ENCODE measurements around the gene CMSS1. TPM values are rescaled to one million over a fixed set of nuclear protein-coding genes. Genes with fewer than 3 reads are reported as not detected.

Gene CMSS1
- total RNA-seq, 2 experiments from 2014 or later: 95.8 to 106 TPM

DNA sequence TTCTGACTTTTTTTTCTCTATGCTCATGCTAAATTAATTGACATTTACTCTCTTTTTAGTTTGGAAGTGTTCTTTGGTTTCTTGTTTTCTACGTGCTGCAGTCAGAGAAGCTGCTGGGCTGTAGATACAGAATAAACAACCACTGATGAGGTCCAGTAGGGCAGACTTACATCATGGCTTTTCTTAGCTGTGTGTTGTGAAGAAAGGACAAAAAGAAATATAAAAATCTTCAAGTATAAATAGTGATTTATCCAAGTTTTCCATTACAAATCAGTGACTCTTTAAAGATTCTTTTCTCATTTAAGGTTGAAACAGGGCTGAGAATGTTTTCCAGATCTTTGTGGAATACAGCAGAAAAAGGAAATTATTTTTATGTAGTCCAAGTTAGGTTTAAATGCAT is 122.2 kb downstream of the CMSS1 start:
- no peaks in the 10 kb centered on the region for H3K9me3 Mint-ChIP-seq
- DNase-seq: no peak
- H3K4me3 Mint-ChIP-seq: no peak overlapping the region
- H3K4me1 Mint-ChIP-seq (ENCODE audit: low read depth): peaks cover 18% of the 10 kb centered on the region
- H3K36me3 Mint-ChIP-seq (ENCODE audit: low read depth): peaks cover 2% of the 10 kb centered on the region
- intact Hi-C loops (cut with micrococcal nuclease): no loop called here
- CTCF ChIA-PET: no interaction called here
- H3K27me3 Mint-ChIP-seq (ENCODE audit: low read depth): no peaks in the 10 kb centered on the region
- H3K27ac Mint-ChIP-seq: no peak overlapping the region

DNA sequence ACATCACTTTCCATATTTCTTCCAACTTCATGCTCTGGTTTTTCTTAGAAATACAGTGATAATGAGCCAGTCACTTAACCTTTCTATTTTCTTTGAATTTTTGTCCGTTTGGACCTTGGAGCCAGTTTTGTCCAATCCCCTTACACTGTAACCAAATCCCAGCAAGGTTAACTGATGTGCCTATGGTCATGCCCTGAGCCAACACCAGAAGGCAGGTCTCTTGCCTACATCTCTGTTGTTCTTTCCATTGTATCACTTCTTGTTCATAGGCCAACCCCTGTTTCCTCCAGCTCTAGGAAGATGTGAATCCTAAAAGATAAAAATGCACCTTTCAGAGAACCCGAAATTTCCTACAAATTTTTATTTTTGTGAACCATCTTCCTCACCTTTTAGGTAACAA is 122.7 kb downstream of the CMSS1 start:
- no peaks in the 10 kb centered on the region for H3K27me3 Mint-ChIP-seq (ENCODE audit: low read depth)
- CTCF ChIA-PET: interaction anchor here (1.3 kb wide), 1 partner anchor 10 kb away, joined by 5 read pairs; no protein-coding TSS in a partner anchor

DNA sequence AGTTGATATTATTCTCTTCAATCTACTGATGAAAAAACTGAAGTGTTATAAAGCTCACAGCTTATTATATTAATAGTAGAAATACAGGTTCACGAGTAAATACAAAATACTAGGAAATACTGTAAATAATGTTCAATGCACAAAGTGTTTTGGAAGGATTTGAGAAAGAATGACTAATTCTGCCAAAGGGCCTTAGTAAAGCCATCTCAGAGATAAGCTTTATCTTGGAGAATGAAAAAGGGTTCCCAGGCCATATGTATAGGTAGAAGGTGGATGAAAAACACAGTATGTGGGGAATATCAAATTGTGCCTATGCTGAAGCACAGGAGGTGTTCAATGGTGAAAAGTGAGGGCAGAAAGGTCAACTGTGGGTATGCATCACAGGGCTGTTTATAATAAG is 123.5 kb downstream of the CMSS1 start:
- H3K4me3 Mint-ChIP-seq: no peak overlapping the region
- H3K27me3 Mint-ChIP-seq (ENCODE audit: low read depth): no peaks in the 10 kb centered on the region

More for the DNA sequence above, 122.7 kb downstream of the CMSS1 start:
- Mint-ChIP-seq H3K9me3 (no peaks in the 10 kb centered on the region), H3K4me1 (ENCODE audit: low read depth) (peaks cover 18% of the 10 kb centered on the region), H3K4me3 (no peak overlapping the region), H3K27ac (no peak overlapping the region), H3K36me3 (ENCODE audit: low read depth) (peaks cover 2% of the 10 kb centered on the region)
- DNase-seq: no peak
- intact Hi-C loops (cut with micrococcal nuclease): no loop called here

DNA sequence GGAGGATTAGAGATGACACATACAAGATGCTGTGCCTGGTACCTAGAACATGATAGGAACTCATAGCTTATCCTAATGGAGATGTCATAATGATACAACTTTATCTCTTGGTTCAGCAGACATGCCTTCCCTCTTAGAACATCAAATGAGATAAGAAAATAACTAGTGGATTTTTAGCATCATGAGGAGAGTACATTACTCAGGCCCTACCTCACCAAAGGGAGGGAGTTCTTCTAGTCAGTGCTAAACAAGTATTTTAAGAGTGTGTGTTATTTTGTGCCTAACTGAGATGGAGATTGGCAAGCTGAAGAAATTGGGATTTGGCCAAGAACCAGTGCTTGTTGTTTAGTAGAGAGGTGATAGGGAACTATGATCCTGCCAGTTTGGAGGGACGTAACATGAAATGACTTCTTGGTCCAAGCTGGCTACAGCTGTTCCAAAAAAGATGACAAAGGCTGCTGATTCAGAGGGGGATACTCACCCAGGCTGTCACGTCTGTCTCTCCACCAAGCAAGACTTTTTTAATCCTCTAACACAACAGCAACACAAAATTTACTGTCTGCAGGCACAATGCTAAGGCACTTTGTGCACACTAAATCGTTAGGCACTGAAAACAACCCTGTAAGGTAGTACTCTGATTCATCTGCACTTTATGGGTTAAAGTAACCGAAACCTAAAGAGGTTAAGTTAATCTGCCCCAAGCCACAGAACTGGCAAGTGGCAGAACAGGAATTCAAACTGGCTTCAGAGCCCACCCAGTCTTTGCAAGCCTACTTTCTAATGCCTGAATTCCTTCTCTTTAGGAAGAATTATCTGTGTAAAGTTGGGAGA is 126.5 kb downstream of the CMSS1 start:
- Mint-ChIP-seq H3K36me3 (ENCODE audit: low read depth) (peaks cover 2% of the 10 kb centered on the region), H3K27ac (no peak overlapping the region), H3K27me3 (ENCODE audit: low read depth) (no peaks in the 10 kb centered on the region), H3K9me3 (no peaks in the 10 kb centered on the region), H3K4me1 (ENCODE audit: low read depth) (peaks cover 2% of the 10 kb centered on the region), H3K4me3 (no peak overlapping the region)
- intact Hi-C loops (cut with micrococcal nuclease): no loop called here
- CTCF ChIA-PET: no interaction called here
- DNase-seq: no peak

More for the DNA sequence above, 123.5 kb downstream of the CMSS1 start:
- no peak for DNase-seq
- intact Hi-C loops (cut with micrococcal nuclease): no loop called here
- Mint-ChIP-seq H3K27ac (no peak overlapping the region), H3K9me3 (no peaks in the 10 kb centered on the region), H3K36me3 (ENCODE audit: low read depth) (peaks cover 2% of the 10 kb centered on the region), H3K4me1 (ENCODE audit: low read depth) (peaks cover 18% of the 10 kb centered on the region)
- CTCF ChIA-PET: interaction anchor here (1.3 kb wide), 1 partner anchor 10 kb away, joined by 5 read pairs; no protein-coding TSS in a partner anchor

DNA sequence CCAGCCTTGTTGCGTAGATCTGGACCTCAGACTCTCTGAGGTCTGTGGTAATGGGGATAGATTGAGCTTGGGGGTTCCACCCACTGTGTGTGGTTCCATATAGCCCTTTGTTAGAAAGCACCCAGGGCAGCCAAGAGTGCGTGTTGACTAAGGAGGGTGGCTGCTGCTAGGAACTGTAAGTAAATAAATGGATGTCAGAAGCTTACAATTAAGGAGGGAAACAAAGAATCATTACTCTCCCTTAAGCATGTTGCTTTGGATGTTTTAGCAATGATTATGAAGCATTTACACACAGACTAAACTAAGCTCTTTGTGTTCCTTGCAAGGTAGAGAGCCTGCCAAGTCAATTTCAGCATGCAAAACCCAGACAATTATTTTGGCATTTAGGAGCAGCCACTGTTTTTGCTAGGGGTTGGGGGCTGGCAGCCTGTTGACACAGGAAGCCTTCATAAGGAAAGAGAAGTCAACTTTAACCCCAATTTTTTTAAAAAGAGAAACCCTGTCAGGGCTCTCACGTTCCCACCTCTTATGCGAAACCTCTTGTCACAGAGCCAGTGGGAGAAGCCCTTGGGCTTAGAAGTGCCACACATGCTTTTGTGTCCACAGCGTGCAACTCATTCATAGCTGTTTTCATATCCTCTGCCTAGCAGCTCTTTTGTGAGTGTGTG is 127.8 kb downstream of the CMSS1 start:
- no peaks in the 10 kb centered on the region for H3K4me1 Mint-ChIP-seq (ENCODE audit: low read depth)
- no peaks in the 10 kb centered on the region for H3K27me3 Mint-ChIP-seq (ENCODE audit: low read depth)
- CTCF ChIA-PET: no interaction called here

DNA sequence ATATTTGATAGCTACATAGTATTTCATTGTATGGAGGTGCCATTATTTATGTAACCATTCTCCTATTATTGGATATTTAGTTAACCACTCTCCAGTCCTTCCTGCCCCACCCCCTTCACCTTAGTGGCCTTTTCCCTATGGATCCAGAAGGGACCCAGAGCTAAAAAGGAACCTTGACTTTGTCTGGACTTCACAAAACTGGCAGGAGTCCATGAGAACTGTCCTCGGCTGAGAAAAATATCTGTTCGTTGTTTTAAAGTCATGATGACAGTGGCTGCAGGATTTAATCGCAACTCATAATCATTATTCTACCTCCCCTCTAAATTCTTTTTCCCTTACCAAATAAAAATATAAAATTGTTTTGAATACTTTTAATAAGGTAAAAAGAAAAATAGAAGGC is 129.7 kb downstream of the CMSS1 start:
- no peak overlapping the region for H3K4me3 Mint-ChIP-seq
- CTCF ChIA-PET: no interaction called here
- H3K27me3 Mint-ChIP-seq (ENCODE audit: low read depth): no peaks in the 10 kb centered on the region
- no peaks in the 10 kb centered on the region for H3K4me1 Mint-ChIP-seq (ENCODE audit: low read depth)
- H3K9me3 Mint-ChIP-seq: no peaks in the 10 kb centered on the region
- peaks cover 6% of the 10 kb centered on the region for H3K36me3 Mint-ChIP-seq (ENCODE audit: low read depth)
- DNase-seq: no peak
- H3K27ac Mint-ChIP-seq: no peak overlapping the region
- intact Hi-C loops (cut with micrococcal nuclease): no loop called here

More for the DNA sequence above, 127.8 kb downstream of the CMSS1 start:
- peaks cover 4% of the 10 kb centered on the region for H3K36me3 Mint-ChIP-seq (ENCODE audit: low read depth)
- intact Hi-C loops (cut with micrococcal nuclease): no loop called here
- H3K9me3 Mint-ChIP-seq: no peaks in the 10 kb centered on the region
- H3K27ac Mint-ChIP-seq: no peak overlapping the region
- no peak for DNase-seq
- no peak overlapping the region for H3K4me3 Mint-ChIP-seq

DNA sequence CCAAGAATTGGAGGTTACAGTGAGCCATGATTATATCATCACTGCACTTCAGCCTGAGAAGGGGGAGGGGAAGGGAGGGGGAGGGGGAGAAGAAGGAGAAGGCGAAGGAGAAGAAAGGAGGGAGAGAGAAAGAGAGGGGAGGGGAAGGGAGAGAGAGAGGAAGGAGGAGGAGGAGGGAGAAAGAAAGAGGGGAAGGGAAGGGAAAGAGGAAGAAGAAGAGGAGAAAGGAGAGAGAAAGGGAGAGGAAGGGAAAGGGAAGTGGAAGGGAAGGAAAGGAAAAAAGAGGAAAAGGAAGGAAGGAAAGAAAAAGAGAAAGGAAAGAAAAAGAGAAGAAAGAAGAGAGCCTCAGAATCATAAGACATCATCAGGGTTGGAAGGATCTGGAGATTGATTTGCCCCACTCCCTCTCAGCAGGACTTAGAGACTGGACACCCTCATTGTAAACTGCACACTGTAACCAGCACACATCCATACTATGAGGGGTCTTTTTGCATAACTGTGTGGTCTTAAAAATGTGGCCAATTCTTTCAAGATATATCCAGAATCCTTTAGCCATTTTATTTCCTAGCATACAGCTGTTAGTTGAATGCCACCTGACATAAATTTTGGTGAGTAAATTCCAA is 130.9 kb downstream of the CMSS1 start:
- no peaks in the 10 kb centered on the region for H3K9me3 Mint-ChIP-seq
- no peak overlapping the region for H3K4me3 Mint-ChIP-seq
- no peaks in the 10 kb centered on the region for H3K27me3 Mint-ChIP-seq (ENCODE audit: low read depth)
- peaks cover 3% of the 10 kb centered on the region for H3K36me3 Mint-ChIP-seq (ENCODE audit: low read depth)
- no peaks in the 10 kb centered on the region for H3K4me1 Mint-ChIP-seq (ENCODE audit: low read depth)
- CTCF ChIA-PET: interaction anchor here (0.6 kb wide), 1 partner anchor 10 kb away, joined by 4 read pairs; no protein-coding TSS in a partner anchor
- no peak for DNase-seq
- intact Hi-C loops (cut with micrococcal nuclease): no loop called here
- no peak overlapping the region for H3K27ac Mint-ChIP-seq

DNA sequence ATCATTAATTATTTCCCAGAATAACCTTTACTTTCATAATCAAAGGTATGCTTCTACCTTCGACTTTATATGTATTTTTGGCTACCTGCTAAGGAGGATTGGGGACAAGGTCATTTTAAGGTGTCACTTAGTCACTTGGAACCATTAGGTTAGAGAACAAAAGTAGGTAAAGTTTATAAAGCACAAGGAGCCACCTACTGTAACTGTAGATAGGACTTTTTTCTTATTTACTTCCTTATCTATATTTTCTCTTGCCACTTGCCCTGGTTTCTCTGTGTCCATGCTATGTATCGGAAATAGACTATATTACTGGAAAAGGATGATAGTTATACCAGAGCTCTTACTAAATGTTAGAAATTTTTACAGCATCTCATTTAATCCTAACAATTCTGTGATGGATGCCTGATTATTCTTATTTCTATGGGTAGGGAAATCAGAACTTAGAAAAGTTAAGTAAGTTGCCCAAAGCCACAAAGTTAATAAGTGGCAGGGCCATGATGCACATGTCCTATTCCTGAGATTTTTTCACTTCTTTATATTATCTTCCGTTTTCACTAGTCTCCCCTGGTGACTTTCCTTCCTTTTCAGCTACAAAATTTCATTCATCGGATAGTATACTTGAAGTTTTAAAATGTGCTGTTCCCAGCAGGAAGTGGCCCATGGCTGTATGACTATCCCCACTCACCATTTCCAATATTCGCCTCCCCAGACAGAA is 132.5 kb downstream of the CMSS1 start:
- intact Hi-C loops (cut with micrococcal nuclease): no loop called here
- CTCF ChIA-PET: interaction anchor here (0.5 to 1.3 kb wide), 2 partner anchors 9 to 53 kb away, joined by 4 to 5 read pairs; no protein-coding TSS in a partner anchor

DNA sequence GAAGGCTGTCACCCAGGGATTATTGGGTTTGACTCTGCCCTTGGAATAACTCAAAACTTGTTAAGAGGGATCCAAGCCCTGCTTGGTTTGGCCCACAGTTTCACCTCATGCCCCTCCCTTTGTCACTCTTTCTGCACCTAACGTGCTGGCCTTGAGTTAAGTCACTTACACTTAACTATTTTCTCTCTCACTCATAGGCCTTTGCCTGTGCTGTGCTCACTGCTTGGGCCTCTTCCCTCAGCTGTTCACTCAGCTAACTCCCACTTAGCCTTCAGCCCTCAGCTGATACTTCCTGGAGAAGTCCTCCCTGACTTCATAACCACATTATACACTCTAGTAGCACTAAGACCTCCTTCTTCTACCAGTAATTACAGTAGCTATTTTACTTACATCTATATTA is 133.3 kb downstream of the CMSS1 start:
- no peak overlapping the region for H3K27ac Mint-ChIP-seq
- no peak for DNase-seq
- peaks cover under 1% of the 10 kb centered on the region for H3K4me1 Mint-ChIP-seq (ENCODE audit: low read depth)
- H3K4me3 Mint-ChIP-seq: no peak overlapping the region
- H3K27me3 Mint-ChIP-seq (ENCODE audit: low read depth): no peaks in the 10 kb centered on the region
- CTCF ChIA-PET: interaction anchor here (1.3 kb wide), 1 partner anchor 10 kb away, joined by 5 read pairs; no protein-coding TSS in a partner anchor
- intact Hi-C loops (cut with micrococcal nuclease): no loop called here
- peaks cover 3% of the 10 kb centered on the region for H3K36me3 Mint-ChIP-seq (ENCODE audit: low read depth)
- no peaks in the 10 kb centered on the region for H3K9me3 Mint-ChIP-seq

More for the DNA sequence above, 132.5 kb downstream of the CMSS1 start:
- peaks cover 3% of the 10 kb centered on the region for H3K36me3 Mint-ChIP-seq (ENCODE audit: low read depth)
- H3K27me3 Mint-ChIP-seq (ENCODE audit: low read depth): no peaks in the 10 kb centered on the region
- no peaks in the 10 kb centered on the region for H3K9me3 Mint-ChIP-seq
- no peaks in the 10 kb centered on the region for H3K4me1 Mint-ChIP-seq (ENCODE audit: low read depth)
- H3K27ac Mint-ChIP-seq: no peak overlapping the region
- DNase-seq: no peak
- no peak overlapping the region for H3K4me3 Mint-ChIP-seq

DNA sequence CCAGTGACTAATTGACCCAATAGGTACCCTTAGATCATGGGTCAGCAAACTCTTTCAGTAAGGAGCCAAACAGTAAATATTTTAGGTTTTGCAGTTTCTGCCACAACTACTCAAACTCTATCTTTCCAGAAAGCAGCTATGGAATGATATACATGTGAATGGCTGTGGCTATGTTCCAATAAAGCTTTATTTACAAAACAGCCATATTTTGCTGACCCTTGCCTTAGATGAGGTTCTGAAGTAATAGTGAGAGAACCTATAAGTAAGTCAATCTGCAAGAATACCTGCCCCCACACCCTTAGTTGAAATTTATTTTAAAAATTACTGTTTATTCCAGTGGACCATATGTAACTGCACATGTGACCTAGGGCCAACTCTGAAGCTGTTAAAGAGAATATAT is 134.0 kb downstream of the CMSS1 start:
- Mint-ChIP-seq H3K27me3 (ENCODE audit: low read depth) (no peaks in the 10 kb centered on the region), H3K36me3 (ENCODE audit: low read depth) (peaks cover 3% of the 10 kb centered on the region), H3K27ac (no peak overlapping the region), H3K4me3 (no peak overlapping the region), H3K9me3 (no peaks in the 10 kb centered on the region), H3K4me1 (ENCODE audit: low read depth) (peaks cover 2% of the 10 kb centered on the region)
- intact Hi-C loops (cut with micrococcal nuclease): no loop called here
- CTCF ChIA-PET: no interaction called here
- DNase-seq: no peak

DNA sequence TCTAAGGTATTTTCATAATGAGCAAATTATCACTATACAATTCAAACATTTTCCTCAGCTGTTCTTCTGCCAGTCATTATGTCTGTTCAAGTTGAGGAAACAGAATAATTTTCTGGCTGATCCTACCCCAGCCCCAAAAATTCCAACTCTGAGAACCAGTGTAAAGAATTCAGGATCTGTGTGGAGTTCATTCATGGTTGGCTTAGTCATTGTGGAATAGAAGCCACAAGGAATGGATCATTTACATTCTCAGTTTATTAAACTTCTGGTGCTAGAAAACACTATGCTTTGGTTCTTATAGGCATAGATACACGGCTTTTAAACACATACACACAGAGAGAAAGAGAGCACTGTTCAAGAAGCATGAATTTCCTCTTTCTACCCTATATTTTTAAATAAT is 134.6 kb downstream of the CMSS1 start:
- DNase-seq: no peak
- no peak overlapping the region for H3K27ac Mint-ChIP-seq
- no peaks in the 10 kb centered on the region for H3K9me3 Mint-ChIP-seq
- no peaks in the 10 kb centered on the region for H3K27me3 Mint-ChIP-seq (ENCODE audit: low read depth)
- intact Hi-C loops (cut with micrococcal nuclease): no loop called here
- no peak overlapping the region for H3K4me3 Mint-ChIP-seq
- H3K4me1 Mint-ChIP-seq (ENCODE audit: low read depth): peaks cover 2% of the 10 kb centered on the region
- CTCF ChIA-PET: no interaction called here
- peaks cover 3% of the 10 kb centered on the region for H3K36me3 Mint-ChIP-seq (ENCODE audit: low read depth)

DNA sequence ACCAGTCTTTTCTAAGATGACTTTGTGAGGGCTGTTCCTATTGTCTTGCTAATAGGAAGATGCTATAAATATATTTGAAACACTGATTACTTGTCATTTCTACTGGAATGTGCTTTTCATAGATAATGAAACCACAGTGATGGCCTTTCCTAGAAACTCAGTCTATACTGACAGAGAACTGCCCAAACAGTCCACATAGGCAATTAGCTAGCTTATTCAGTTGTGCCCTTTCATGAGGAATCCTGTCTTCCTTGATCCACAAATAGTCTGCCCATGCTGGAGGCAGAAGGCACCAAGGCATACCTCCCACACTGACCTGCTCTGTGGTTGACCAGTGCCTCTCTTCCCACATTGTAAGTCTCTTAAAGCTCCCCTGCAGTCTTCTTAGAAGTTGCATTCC is 135.9 kb downstream of the CMSS1 start:
- no peak overlapping the region for H3K4me3 Mint-ChIP-seq
- CTCF ChIA-PET: no interaction called here
- intact Hi-C loops (cut with micrococcal nuclease): no loop called here
- no peaks in the 10 kb centered on the region for H3K27me3 Mint-ChIP-seq (ENCODE audit: low read depth)
- peaks cover 3% of the 10 kb centered on the region for H3K36me3 Mint-ChIP-seq (ENCODE audit: low read depth)
- no peaks in the 10 kb centered on the region for H3K9me3 Mint-ChIP-seq
- H3K4me1 Mint-ChIP-seq (ENCODE audit: low read depth): peaks cover 2% of the 10 kb centered on the region
- DNase-seq: no peak
- H3K27ac Mint-ChIP-seq: no peak overlapping the region

Measured in activated naive CD4-positive, alpha-beta T cell treated with anti-CD3 and anti-CD28 coated beads for 36 hours (primary cell).